Fibroblast of the aortic adventitia (primary cell): Measurements from ENCODE around the gene MAPK14. TPM values are rescaled to one million over a fixed set of nuclear protein-coding genes. Genes with fewer than 3 reads are reported as not detected.

ENCODE experiments used
- DNase-seq: peaks from one replicate; pipeline ENCODE4 v3.0.0-alpha.2; 2010; ENCODE audit warnings: low read depth
- H3K4me3 ChIP-seq: 2 replicates; pipeline ENCODE4 v1.5.1; 2011; ENCODE audit warnings: low read depth, mild to moderate bottlenecking, control low read depth, low read length, moderate library complexity
- total RNA-seq: library from RNA; depleted of rRNA; stranded (reverse); fragments of >200 nt; gene quantifications from 2 replicates; pipeline ENCODE4 v1.2.3, GENCODE V29; 2012; ENCODE audit warnings: low replicate concordance
- TF ChIP-seq, protein P1 (sequence below): IDR thresholded peaks from 2 replicates; pipeline ENCODE4 v1.5.1; 2011; ENCODE audit warnings: mild to moderate bottlenecking, low read length, control low read depth, inconsistent platforms; ENCODE audit not compliant: insufficient read depth

Gene MAPK14
- total RNA-seq, 1 donor, result 72.5 TPM

DNA sequence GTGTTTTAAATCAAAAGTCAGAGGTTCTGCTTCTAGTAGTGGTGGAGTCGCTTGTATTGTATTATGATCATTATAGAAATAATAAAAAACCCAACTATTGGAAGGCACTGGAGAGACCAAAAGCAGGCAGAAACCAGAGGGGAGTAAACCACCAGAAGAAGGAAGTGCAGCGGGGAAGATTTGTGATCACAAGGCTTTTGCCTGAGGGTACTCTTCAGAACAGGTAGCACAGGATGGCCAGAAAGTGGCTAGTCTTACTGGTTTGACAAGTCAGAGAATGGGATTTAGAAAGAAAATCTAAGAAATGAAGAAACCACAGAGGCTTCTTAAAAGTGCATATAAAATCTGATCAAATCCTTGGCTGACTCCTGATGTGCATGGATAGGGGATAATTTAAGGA lies 126.7 kb downstream of the MAPK14 start:
- DNase-seq, result no peak
- TF ChIP-seq, protein P1, sequence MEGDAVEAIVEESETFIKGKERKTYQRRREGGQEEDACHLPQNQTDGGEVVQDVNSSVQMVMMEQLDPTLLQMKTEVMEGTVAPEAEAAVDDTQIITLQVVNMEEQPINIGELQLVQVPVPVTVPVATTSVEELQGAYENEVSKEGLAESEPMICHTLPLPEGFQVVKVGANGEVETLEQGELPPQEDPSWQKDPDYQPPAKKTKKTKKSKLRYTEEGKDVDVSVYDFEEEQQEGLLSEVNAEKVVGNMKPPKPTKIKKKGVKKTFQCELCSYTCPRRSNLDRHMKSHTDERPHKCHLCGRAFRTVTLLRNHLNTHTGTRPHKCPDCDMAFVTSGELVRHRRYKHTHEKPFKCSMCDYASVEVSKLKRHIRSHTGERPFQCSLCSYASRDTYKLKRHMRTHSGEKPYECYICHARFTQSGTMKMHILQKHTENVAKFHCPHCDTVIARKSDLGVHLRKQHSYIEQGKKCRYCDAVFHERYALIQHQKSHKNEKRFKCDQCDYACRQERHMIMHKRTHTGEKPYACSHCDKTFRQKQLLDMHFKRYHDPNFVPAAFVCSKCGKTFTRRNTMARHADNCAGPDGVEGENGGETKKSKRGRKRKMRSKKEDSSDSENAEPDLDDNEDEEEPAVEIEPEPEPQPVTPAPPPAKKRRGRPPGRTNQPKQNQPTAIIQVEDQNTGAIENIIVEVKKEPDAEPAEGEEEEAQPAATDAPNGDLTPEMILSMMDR, result no peak
- H3K4me3 ChIP-seq, result no peak overlapping the region

DNA sequence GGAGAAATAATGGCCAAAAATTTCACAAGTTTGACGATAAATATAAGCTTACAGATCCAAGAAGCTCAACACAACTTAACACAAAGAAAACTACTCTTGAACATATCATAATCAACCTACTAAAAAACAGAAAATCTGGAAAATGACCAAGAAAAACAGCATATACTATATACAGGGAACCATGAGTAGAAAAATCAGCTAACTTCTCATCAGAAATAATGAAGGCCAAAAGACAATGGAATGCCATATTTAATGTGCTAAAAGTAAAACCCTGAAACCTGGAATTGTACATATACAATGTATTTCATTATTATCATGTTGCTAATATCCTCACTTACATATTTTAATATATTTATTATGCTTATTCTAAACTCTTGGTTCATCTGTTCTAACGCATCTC lies 128.1 kb downstream of the MAPK14 start:
- H3K4me3 ChIP-seq, result no peak overlapping the region
- DNase-seq, result no peak
- TF ChIP-seq, protein P1, result no peak

DNA sequence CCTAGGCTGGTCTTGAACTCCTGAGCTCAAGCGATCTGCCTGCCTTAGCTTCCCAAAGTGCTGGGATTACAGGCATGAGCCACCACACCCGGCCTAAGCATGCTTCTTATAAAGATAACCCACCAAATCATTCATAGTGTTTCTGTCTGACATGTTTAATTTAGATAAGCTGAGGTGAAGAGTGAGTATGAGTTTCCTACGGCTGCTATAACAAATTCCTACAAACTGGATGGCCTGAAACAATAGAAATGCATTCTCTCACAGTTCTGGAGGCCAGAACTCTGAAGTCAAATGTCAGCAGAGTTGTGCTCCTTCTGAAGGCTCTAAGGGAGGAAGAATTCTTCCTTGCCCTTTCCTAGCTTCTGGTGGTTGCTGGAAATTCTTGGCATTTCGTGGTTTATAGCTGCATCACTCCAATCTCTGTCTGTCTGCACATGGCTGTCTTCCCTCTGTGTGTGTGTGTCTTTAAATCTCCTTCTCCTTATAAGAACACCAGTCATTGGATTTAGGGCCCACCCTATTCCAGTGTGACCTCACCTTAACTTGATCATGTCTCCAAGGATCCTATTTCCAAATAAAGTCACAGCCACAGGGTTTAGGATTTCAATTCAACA lies 132.6 kb downstream of the MAPK14 start:
- DNase-seq, result peak; percentile 18
- TF ChIP-seq, protein P1, result no peak
- H3K4me3 ChIP-seq, result no peak overlapping the region

Other genes with a start within 250 kb of the MAPK14 start
- gene CLPSL1, start 246.8 kb upstream of the MAPK14 start, total RNA-seq, result not detected in 2 replicates
- not detected in 2 replicates for gene CLPS, start 230.5 kb upstream of the MAPK14 start, total RNA-seq
- gene LHFPL5, start 222.5 kb upstream of the MAPK14 start, total RNA-seq, result not detected in 2 replicates
- 44.6 and 86.9 TPM in 2 replicates for gene SRPK1, start 106.7 kb upstream of the MAPK14 start, total RNA-seq
- 0.18 TPM in 1 of 2 replicates, not detected in the other for gene SLC26A8, start 3.2 kb upstream of the MAPK14 start, total RNA-seq
- 2.3 and 15.6 TPM in 2 replicates for gene MAPK13, start 102.7 kb downstream of the MAPK14 start, total RNA-seq
- 15.3 and 19.1 TPM in 2 replicates for gene BRPF3, start 168.9 kb downstream of the MAPK14 start, total RNA-seq
- gene PNPLA1, start 242.3 kb downstream of the MAPK14 start, total RNA-seq, result 0.09 TPM in 1 of 2 replicates, not detected in the other